GM13976 (cell line): ENCODE data around the gene GPR12.

Source experiments
- DNase-seq: peaks from one replicate; pipeline ENCODE4 v3.0.0; 2012; ENCODE audit warnings: low spot score
- CTCF ChIP-seq: IDR thresholded peaks from 2 replicates; pipeline ENCODE4 v1.5.1; 2012; ENCODE audit warnings: borderline replicate concordance, mild to moderate bottlenecking; ENCODE audit not compliant: insufficient read depth; ENCODE audit errors: extremely low read depth, missing control alignments, control extremely low read depth
- in situ Hi-C: fragments of 300-500 bp; cut with MboI; formaldehyde crosslinking; loops from one replicate; pipeline ENCODE4 v1.12.0; 2022; ENCODE audit warnings: low sequenced_read_pairs, mixed read lengths, inconsistent platforms; ENCODE audit not compliant: unreplicated experiment

The GPR12 gene

DNA sequence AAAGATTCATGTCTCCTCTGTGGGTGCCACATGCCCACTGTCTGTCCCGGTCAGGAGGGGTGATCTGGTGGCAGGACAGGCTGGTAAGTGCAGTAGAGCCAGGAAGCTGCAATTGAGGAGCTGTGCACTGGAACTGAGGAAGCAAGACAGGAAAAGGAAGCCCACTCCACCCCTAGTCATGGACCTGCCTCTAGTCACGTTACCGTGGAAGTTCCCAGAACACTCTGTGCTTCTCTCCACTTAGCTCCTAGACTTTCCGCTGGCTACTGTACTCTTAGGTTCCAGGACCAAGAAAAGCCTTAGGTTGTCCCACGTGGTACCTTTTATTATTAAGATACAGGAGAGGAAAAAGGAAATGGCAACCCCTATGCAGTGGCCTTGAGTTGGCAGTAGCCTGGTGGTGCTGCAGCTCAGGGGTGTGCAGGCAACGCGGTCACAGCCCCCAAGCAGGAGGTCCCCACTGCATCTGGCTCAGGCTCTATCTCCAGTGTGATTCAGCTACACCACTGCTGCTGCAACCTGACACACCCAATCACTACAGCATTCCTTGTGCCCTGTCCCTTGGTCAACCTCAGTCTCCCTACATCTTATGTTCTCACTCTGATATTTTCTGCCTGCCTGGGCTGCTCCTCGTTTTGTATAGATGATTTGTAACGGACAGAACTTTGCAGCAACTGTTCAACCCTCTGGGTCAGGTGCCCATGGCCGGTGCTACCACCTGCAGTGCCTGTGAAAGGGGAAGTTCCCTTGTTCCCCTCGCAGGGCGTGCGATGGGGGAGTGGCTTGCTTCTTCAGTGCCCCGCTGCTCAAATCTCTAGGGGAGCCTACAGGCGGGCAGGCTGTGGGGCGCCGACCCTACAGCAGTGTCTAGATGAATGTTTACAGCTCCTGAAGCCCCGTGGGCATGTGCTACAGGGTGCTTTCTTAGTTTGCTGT, 24.4 kb upstream of the GPR12 start:
- in situ Hi-C loops, result no loop called here
- no peak for TF ChIP-seq CTCF
- DNase-seq, result no peak

DNA sequence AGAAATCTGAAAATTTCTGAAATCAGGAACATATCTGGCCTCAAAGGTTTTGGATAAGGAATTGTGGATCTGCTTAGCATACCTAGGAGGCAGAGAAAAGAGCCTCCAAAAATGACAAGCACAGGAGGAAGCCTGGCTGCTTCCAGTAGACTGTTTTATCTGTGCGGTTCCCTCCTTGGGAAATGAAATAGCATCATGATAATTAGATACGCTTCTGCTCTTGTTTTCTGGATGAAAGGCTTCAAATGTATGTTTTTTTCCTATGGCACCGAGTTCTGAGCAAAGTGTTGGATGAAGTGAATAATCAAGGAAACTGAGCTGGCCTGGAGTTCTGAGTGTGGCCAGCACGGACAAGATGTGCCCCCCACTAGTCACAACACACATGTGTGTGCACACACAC, 19.8 kb upstream of the GPR12 start:
- in situ Hi-C loops, result no loop called here
- no peak for DNase-seq
- no peak for TF ChIP-seq CTCF

GRCh38 chr13:26779321-26779720, 18.7 kb upstream of the GPR12 start:
- no peak for DNase-seq
- in situ Hi-C loops, result no loop called here
- TF ChIP-seq CTCF, result no peak

DNA sequence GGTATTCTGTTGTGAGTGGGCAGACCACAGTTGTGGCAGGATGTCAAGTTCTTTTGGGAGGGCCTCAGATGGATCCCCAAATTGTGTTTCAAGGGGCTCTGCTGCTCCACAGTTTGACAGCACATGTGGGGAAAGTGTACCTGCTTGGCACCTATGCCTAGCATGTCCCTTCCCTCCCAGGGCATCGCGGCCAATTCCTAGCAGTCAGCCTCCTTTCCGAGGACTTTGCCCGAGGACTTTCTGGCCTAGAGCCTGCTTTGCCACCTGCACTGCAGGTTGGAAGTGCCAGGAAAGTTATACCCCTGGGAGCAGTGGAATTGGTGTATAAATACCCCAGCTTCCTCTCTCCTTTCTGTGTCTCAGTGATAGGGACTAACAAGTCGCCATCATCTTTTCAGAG, 11.9 kb upstream of the GPR12 start:
- no peak for TF ChIP-seq CTCF
- in situ Hi-C loops, result no loop called here
- no peak for DNase-seq

DNA sequence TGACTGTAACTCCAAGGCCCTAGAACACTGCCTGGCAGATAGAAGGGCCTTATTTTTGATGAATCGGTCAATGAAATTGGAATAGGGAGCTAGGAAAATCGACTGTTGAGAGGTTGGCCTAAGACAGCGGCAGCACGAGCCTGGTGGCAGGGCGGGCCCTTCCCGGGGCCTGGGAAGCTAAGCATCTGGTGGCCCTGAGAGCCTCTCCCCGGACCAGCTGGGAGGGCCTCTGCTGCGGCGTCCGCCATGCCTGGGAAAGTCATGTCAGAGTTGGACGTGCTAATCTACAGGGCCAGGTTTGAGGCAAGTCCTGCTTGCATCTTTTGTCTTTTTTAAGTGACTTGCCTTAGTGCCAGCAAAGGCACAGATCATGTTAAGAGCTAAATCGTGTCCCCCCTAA, 11.2 kb upstream of the GPR12 start:
- no peak for TF ChIP-seq CTCF
- in situ Hi-C loops, result no loop called here
- no peak for DNase-seq

DNA sequence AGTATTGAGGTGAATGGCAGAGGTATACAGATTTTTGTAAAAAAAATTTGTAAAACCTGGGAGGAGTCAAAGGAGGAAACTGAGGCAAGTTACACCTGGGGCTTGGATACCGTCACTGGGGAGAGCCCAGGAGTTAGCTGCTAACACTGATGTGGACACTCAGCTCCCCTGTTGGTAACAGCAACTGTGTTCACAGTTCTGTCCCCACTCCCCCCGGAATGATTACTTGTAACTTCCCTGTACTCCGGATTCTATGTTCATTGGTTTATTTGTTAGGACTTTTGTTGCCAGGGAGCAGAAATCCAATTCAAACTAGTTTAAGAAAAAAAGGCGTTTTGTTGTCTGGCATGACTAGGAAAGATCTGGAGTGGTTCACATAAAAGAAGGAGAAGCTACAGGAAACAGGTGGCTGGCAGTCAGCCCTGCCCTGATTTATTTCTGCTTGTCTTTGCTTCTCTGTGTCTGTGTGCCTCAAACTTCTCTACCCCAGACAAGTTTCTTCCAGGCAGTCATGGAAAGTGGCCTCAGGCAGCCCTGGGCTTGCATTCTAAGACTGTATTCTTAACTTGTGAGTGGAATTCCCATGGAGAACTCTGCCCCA, 2.3 kb upstream of the GPR12 start:
- in situ Hi-C loops, result no loop called here
- no peak for TF ChIP-seq CTCF
- no peak for DNase-seq
